ENCODE measurements around the gene DEDD2. TPM values are rescaled to one million over a fixed set of nuclear protein-coding genes. Genes with fewer than 3 reads are reported as not detected.

The DEDD2 gene
- total RNA-seq, 1 donor from 2014 or later = 25.3 TPM

- DNase-seq (ENCODE audit: extremely low spot score in 2 of 2) = no peak
- TF ChIP-seq CTCF (IDR thresholded peaks at IDR 0.05) (no peak), POLR2A (IDR thresholded peaks at IDR 0.05) (no peak), POLR2AphosphoS5 (IDR thresholded peaks at IDR 0.05; ENCODE audit: insufficient read depth in 1 of 2, low read depth in 1 of 2) (no peak)
- intact Hi-C loops (cut with DNase I) = no loop called here
- Histone ChIP-seq H3K4me3 (no peak overlapping the region), H3K36me3 (no peaks in the 10 kb centered on the region), H3K27me3 (no peaks in the 10 kb centered on the region), H3K4me1 (peaks cover 4% of the 10 kb centered on the region), H3K9me3 (no peaks in the 10 kb centered on the region), H3K27ac (no peak overlapping the region)
These were observed 28.3 kb downstream of the DEDD2 start for GRCh38 chr19:42189133-42189532.

- Histone ChIP-seq H3K9me3 (no peaks in the 10 kb centered on the region), H3K4me1 (peaks cover 4% of the 10 kb centered on the region), H3K27me3 (no peaks in the 10 kb centered on the region), H3K4me3 (no peak overlapping the region), H3K36me3 (no peaks in the 10 kb centered on the region), H3K27ac (no peak overlapping the region)
- no peak for DNase-seq (ENCODE audit: extremely low spot score in 2 of 2)
- no peak for TF ChIP-seq POLR2A (IDR thresholded peaks at IDR 0.05)
- no peak for TF ChIP-seq CTCF (IDR thresholded peaks at IDR 0.05)
- no peak for TF ChIP-seq POLR2AphosphoS5 (IDR thresholded peaks at IDR 0.05; ENCODE audit: insufficient read depth in 1 of 2, low read depth in 1 of 2)
- intact Hi-C loops (cut with DNase I) = no loop called here
These were observed 28.8 kb downstream of the DEDD2 start for GRCh38 chr19:42188665-42189064.

GRCh38 chr19:42185277-42185676 is 32.2 kb downstream of the DEDD2 start:
- Histone ChIP-seq H3K36me3 (no peaks in the 10 kb centered on the region), H3K4me1 (no peaks in the 10 kb centered on the region), H3K27ac (no peak overlapping the region), H3K27me3 (no peaks in the 10 kb centered on the region), H3K9me3 (no peaks in the 10 kb centered on the region), H3K4me3 (no peak overlapping the region)
- no peak for TF ChIP-seq POLR2A (IDR thresholded peaks at IDR 0.05)
- TF ChIP-seq CTCF (IDR thresholded peaks at IDR 0.05) = no peak
- no peak for TF ChIP-seq POLR2AphosphoS5 (IDR thresholded peaks at IDR 0.05; ENCODE audit: insufficient read depth in 1 of 2, low read depth in 1 of 2)
- no peak for DNase-seq (ENCODE audit: extremely low spot score in 2 of 2)
- intact Hi-C loops (cut with DNase I) = no loop called here

GRCh38 chr19:42184401-42184861 is 33.0 kb downstream of the DEDD2 start:
- Histone ChIP-seq H3K4me1 (no peaks in the 10 kb centered on the region), H3K27ac (no peak overlapping the region), H3K9me3 (no peaks in the 10 kb centered on the region), H3K27me3 (peaks cover under 1% of the 10 kb centered on the region), H3K36me3 (no peaks in the 10 kb centered on the region), H3K4me3 (no peak overlapping the region)
- DNase-seq (ENCODE audit: extremely low spot score in 2 of 2) = no peak
- TF ChIP-seq POLR2AphosphoS5 (IDR thresholded peaks at IDR 0.05; ENCODE audit: insufficient read depth in 1 of 2, low read depth in 1 of 2) (no peak), CTCF (IDR thresholded peaks at IDR 0.05) (peak; percentile 67 to 79 (median 75))
- intact Hi-C loops (cut with DNase I) = loop anchor here (5.0 kb wide), 1 partner anchor 52 kb away; the partner anchor contains the start of gene POU2F2

- Histone ChIP-seq H3K27me3 (peaks cover 3% of the 10 kb centered on the region), H3K27ac (no peak overlapping the region), H3K4me3 (no peak overlapping the region), H3K9me3 (no peaks in the 10 kb centered on the region), H3K4me1 (peaks cover 17% of the 10 kb centered on the region), H3K36me3 (no peaks in the 10 kb centered on the region)
- intact Hi-C loops (cut with DNase I) = no loop called here
- TF ChIP-seq CTCF (IDR thresholded peaks at IDR 0.05) (no peak), POLR2A (IDR thresholded peaks at IDR 0.05) (no peak), POLR2AphosphoS5 (IDR thresholded peaks at IDR 0.05; ENCODE audit: insufficient read depth in 1 of 2, low read depth in 1 of 2) (no peak)
- no peak for DNase-seq (ENCODE audit: extremely low spot score in 2 of 2)
These were observed 38.4 kb downstream of the DEDD2 start for GRCh38 chr19:42178791-42179674.
